SK-N-MC (cell line): Measurements from ENCODE around the gene GNG13.

ENCODE experiments used
- DNase-seq: peaks from one replicate; pipeline ENCODE4 v3.0.0-alpha.2; 2011; ENCODE audit warnings: low read depth, low spot score
- H3K27ac ChIP-seq: fragments of 200-600 bp; sonication (generic); 2 replicates; pipeline ENCODE4 v1.5.1; 2016; ENCODE audit warnings: mixed run types
- H3K36me3 ChIP-seq: fragments of 200-600 bp; sonication (generic); 2 replicates; pipeline ENCODE4 v1.6.1; 2017; ENCODE audit warnings: antibody characterized with exemption, low read length, mixed read lengths; ENCODE audit not compliant: insufficient read depth
- H3K4me3 ChIP-seq: fragments of 200-600 bp; sonication (generic); 2 replicates; pipeline ENCODE4 v1.5.1; 2016
- H3K9ac ChIP-seq: fragments of 200-600 bp; sonication (generic); 2 replicates; pipeline ENCODE4 v1.8.0; 2017; ENCODE audit warnings: mixed run types, mixed read lengths; ENCODE audit not compliant: insufficient read length
- H3K9me3 ChIP-seq: fragments of 200-600 bp; sonication (generic); 2 replicates; pipeline ENCODE4 v1.6.1; 2017; ENCODE audit warnings: low read depth, mild to moderate bottlenecking, antibody characterized with exemption, low read length, moderate library complexity, mixed read lengths
- EZH2 ChIP-seq: fragments of 200-600 bp; sonication (generic); IDR thresholded peaks from one replicate; pipeline ENCODE4 v1.6.1; 2017; ENCODE audit warnings: antibody characterized with exemption
- FOXP2 ChIP-seq: optimal IDR thresholded peaks from 2 replicates; pipeline ENCODE3; 2011; ENCODE audit warnings: mild to moderate bottlenecking, moderate library complexity; ENCODE audit not compliant: insufficient read depth; ENCODE audit errors: extremely low read length, control extremely low read depth
- POLR2AphosphoS5 ChIP-seq: IDR thresholded peaks from 2 replicates; pipeline ENCODE4 v1.6.1; 2012; ENCODE audit warnings: mild to moderate bottlenecking, low read depth, low read length, borderline replicate concordance

Gene GNG13, protein sequence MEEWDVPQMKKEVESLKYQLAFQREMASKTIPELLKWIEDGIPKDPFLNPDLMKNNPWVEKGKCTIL

DNA sequence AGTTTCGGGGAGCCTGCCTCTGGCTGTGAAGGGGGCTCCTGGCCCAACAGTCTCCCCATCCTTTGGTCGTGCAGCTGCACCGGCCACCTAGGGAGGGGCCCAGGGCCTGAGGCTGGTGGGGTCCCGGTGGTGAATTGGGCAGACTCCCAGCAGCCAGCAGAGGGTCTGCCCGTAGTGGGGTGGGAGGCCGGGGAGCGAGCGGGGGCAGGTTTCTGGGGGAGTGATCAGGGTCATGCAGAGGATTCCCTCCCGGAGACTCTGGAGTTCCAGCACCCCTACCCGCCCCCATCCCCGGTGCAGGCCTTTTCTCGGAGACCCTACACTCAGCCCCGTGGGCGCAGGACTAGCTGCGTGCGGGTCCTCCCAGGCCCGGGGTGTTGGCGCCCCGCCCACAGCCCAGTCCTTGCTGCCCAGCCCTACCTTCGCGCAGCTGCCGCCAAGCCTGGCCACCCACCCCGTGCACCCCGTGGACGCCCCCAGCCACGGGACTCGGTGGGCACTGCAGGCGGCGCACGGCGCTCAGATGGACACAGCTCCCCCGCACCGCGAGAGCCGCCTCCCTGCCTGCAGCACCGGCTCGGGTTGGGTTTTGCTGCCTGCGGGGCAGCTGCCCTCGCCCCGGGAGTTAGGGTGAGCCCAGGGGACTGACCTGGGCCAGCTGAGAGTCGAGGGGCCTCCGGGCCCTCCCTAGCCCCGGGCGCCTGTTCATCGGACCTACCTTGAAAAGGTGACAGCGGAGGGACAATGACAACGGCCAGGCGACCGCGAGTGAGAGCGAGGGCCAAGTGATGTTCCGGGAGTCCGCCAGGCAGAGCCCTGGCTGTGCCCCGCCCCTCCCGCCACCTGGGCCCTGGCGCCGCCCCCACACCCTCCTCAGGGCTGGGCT, at the start of gene GNG13:
TSS of gene GNG13 (minus strand) at position 787 of the 886 bp plus-strand sequence. CDS start 1,657 bp downstream, outside the sequence.
- DNase-seq: no peak
- H3K9me3 ChIP-seq: no peaks in the 10 kb centered on the region
- no peak within 1 kb of the TSS for H3K4me3 ChIP-seq
- no peak within 1 kb of the TSS for H3K9ac ChIP-seq
- H3K27ac ChIP-seq: no peak within 1 kb of the TSS
- no peaks in the 10 kb centered on the region; the same call in 1 of the 2 replicates for H3K36me3 ChIP-seq
- TF ChIP-seq POLR2AphosphoS5: no peak
- TF ChIP-seq FOXP2: no peak
- TF ChIP-seq EZH2: no peak

DNA sequence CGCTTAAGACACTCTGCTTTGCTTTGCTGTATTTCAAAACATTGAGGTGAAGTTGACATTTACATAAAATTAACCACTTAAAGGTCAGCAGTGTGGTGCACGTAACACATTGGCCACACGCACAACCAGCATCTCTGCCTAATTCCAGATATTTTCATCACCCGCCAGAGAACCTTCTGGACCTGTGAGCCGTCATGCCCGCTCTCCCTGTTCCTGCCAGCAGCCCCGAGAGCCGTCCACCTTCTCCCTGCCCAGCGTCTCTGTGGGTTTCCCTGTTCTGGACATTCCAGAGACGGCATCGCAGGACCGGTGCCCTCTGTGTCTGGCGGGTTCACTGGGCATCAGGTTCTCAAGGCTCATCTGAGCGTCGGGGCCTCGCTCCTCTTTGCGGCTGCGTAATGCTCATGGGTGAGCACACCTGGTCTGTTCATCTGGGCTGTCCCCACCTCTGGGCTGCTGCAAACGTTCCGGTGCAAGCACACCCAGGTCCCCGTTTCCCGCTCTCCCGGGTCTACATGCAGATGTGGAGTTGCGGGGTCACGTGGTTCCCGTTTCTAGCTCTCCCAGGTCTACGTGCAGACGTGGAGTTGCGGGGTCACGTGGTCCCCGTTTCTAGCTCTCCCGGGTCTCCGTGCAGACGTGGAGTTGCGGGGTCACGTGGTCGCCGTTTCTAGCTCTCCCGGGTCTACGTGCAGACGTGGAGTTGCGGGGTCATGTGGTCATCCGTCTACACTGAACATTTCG, 48.1 kb upstream of the GNG13 start:
- Histone ChIP-seq H3K27ac (no peak overlapping the region), H3K36me3 (no peaks in the 10 kb centered on the region), H3K9ac (no peak overlapping the region), H3K4me3 (no peak overlapping the region), H3K9me3 (no peaks in the 10 kb centered on the region)
- TF ChIP-seq FOXP2: no peak
- no peak for TF ChIP-seq POLR2AphosphoS5
- no peak for TF ChIP-seq EZH2
- DNase-seq: no peak

DNA sequence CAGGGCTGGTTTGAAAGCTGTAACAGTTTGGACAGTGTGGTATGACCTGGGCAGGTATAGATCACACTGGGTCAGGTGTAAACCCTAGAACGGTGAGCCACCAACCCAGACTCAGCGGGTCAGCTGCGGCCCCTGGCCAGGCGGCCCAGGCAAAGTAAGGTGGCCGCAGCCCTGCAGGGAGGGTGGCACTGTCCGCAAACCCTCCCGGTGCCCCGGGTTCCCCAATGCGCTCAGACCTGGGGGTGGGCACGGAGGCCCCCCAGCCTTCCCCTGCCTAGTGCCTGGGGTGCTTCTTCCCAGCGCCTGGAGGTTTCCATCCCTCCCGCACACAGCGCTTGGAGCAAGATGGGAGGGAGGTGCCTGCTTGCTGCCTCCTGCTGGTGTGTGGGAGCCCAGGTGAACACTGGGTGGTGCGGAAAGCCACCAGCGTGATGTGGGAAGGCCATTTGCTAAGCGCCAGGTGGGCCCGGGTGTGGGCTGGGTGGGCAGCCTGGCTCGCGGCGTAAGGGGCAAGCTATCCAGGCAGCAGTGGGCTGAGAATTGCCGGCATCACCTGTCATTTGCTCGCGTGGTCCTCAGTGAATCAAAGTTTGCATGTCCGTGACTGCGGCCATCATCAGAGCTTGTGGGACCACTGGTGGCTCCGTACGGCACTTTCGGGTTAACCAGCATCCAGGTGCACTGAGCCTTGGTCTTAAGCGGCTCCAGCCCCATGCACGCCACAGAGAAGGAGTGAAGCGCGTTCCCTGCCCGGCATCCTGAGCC, 47.3 kb upstream of the GNG13 start:
- Histone ChIP-seq H3K9me3 (no peaks in the 10 kb centered on the region), H3K36me3 (no peaks in the 10 kb centered on the region), H3K27ac (no peak overlapping the region), H3K4me3 (no peak overlapping the region), H3K9ac (no peak overlapping the region)
- DNase-seq: no peak
- TF ChIP-seq POLR2AphosphoS5 (no peak), EZH2 (no peak), FOXP2 (no peak)

DNA sequence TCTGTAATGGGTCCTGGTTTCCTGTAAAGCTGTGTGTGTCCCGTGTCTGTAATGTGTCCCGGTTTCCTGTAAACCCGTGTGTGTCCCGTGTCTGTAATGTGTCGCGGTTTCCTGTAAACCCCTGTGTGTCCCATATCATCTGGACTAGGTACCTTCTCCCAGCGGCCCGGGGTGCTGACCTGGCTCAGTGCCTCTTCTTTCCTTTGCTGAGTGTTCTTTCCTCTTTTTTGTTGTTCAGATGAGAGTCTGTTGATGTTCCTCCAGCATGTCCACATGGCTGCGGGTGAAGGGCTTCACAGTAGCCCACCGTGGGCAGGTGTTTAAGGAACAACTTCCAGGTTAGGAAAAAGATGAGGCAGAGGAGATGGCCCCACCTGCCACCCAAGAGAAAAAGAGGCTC, 46.6 kb upstream of the GNG13 start:
- H3K4me3 ChIP-seq: no peak overlapping the region
- no peaks in the 10 kb centered on the region for H3K36me3 ChIP-seq
- no peak for TF ChIP-seq POLR2AphosphoS5
- no peak for TF ChIP-seq FOXP2
- TF ChIP-seq EZH2: no peak
- H3K9ac ChIP-seq: no peak overlapping the region
- H3K27ac ChIP-seq: no peak overlapping the region
- no peak for DNase-seq
- no peaks in the 10 kb centered on the region for H3K9me3 ChIP-seq

DNA sequence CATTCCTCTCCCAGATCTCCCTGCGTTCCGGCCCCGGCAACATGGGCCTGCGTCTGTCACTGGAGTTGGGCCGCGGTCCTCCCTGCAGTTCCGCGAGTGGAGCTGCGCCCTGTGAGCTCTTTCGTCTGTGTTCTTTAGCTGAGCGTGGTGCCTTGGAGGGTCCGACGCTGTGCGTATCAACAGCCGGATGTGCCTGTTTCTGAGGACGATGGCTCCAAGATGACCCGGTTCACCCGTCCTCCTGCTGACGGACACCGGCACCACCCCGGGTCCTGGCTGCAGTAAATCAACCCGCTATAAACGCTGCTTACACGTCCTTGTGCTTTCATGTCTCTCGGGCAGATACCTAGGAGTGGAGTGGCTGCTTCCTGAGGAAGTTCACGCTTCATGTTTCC, 44.8 kb upstream of the GNG13 start:
- Histone ChIP-seq H3K36me3 (no peaks in the 10 kb centered on the region), H3K4me3 (no peak overlapping the region), H3K9ac (no peak overlapping the region), H3K27ac (no peak overlapping the region), H3K9me3 (no peaks in the 10 kb centered on the region)
- TF ChIP-seq FOXP2 (no peak), EZH2 (no peak), POLR2AphosphoS5 (no peak)
- DNase-seq: no peak

DNA sequence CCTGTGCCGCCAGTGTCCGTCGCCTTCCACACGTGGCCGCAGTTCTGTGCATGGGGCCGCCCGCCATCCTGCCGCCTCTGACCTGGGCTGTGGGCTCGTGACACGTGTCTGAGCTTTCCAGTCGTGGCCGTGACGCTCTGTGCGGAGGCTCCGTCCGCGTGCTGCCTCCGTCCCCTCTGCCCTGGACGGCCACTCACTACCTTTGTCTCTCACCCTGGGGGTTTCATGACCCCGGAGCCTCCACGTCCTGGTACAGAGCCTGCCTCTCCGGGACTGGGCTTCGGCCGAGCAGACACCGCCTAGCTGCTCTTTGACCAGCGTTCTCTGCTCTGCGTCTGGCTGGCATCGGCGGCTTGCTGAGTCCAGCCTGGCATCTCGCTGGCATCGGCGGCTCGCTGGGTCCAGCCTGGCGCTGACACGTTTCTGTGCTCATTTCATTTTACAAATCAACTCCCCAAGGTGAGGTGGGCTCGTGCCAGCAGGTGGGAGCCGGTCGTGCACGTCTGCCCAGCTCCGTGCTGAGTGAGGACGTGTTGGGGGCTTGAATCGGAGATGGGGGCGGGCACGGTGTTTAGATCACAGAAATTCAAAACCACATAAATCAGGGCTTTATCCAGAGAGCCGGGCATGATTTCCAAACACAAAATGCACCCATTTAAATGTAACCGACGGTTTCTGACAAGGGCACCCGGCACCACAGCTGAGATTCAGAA, 44.3 kb upstream of the GNG13 start:
- H3K36me3 ChIP-seq: no peaks in the 10 kb centered on the region
- no peak overlapping the region for H3K4me3 ChIP-seq
- DNase-seq: no peak
- H3K9ac ChIP-seq: no peak overlapping the region
- no peak overlapping the region for H3K27ac ChIP-seq
- no peak for TF ChIP-seq POLR2AphosphoS5
- TF ChIP-seq EZH2: no peak
- no peak for TF ChIP-seq FOXP2
- H3K9me3 ChIP-seq: no peaks in the 10 kb centered on the region

DNA sequence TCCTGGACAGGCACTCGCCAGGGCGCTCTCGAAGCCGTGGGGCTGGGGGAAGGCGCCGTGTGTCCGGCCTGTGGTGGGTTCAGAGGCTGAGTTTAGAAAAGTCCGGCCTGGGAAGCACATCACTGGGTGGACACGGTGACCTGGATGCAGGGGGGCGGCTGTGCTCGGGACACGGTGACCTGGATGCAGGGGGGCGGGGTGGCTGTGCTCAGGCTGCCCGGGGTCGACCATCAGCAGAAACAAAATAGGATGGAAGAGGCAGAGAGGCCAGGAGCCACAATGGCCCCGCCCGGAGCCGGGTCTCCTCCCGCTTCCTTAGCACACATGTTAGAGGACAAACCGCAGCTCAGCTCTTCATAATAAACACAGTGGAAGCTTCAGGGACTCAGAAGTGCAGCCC, 43.2 kb upstream of the GNG13 start:
- Histone ChIP-seq H3K4me3 (no peak overlapping the region), H3K9me3 (no peaks in the 10 kb centered on the region), H3K9ac (no peak overlapping the region), H3K36me3 (no peaks in the 10 kb centered on the region), H3K27ac (no peak overlapping the region)
- no peak for DNase-seq
- no peak for TF ChIP-seq FOXP2
- no peak for TF ChIP-seq EZH2
- TF ChIP-seq POLR2AphosphoS5: no peak
